Left lung (tissue), 10 donors: ENCODE data around the gene DDIT4. TPM values are rescaled to one million over a fixed set of nuclear protein-coding genes. Genes with fewer than 3 reads are reported as not detected.
"Not testable (repeated sequence)": the region's sequence is repeated elsewhere in the genome, so short reads cannot be mapped to it uniquely, and the experiment has no call there.

Source experiments
- ATAC-seq: fragments of 200-7000 bp; cut with Tn5 transposase; one replicate; pipeline ENCODE4 v1.9.1; 2020; ENCODE audit warnings: moderate library complexity
- DNase-seq, 4 donors: peaks; one replicate each; pipeline ENCODE4 v3.0.0-alpha.2; 2013 to 2020
- H3K27ac ChIP-seq, 2 donors: fragments of 200-600 bp; sonication (generic) in 1 of 2; one replicate each; pipeline versions ENCODE4 v1.5.0 to v1.8.0; 2020 to 2021
- H3K27me3 ChIP-seq, 2 donors: fragments of 200-600 bp; sonication (generic) in 1 of 2; one replicate each; pipeline versions ENCODE4 v1.5.0 to v1.8.0; 2020 to 2021
- H3K36me3 ChIP-seq, 2 donors: fragments of 200-600 bp; sonication (generic) in 1 of 2; one replicate each; pipeline versions ENCODE4 v1.5.0 to v1.8.0; 2020 to 2021
- H3K4me1 ChIP-seq, 2 donors: fragments of 200-600 bp; one replicate each; pipeline ENCODE4 v1.8.0; 2021
- H3K4me3 ChIP-seq, 2 donors: fragments of 200-600 bp; sonication (generic) in 1 of 2; one replicate each; pipeline versions ENCODE4 v1.5.0 to v1.8.0; 2020 to 2021; ENCODE audit warnings: mild to moderate bottlenecking in 1 of 2
- H3K9me3 ChIP-seq, 2 donors: fragments of 200-600 bp; sonication (generic) in 1 of 2; one replicate each; pipeline versions ENCODE4 v1.5.0 to v1.8.0; 2020 to 2021
- intact Hi-C, 2 donors: fragments of 100-400 bp; cut with DNase I; formaldehyde crosslinking; loops; one replicate each; pipeline versions ENCODE4 v1.11.2 to v1.14.2; 2022
- polyA plus RNA-seq, 6 donors: library from polyadenylated mRNA; unstranded; fragments of 120-200 nt; gene quantifications; one replicate each; pipeline ENCODE4 v1.2.1, GENCODE V29; 2013; ENCODE audit not compliant: insufficient read length in 6 of 6
- total RNA-seq, 2 donors: library from RNA; stranded (reverse); fragmentation: NEBNext Ultra II Directional; extraction: Animal tissue kit (Norgen Biotek cat#: 25700); gene quantifications; one replicate each; pipeline ENCODE4 v1.2.1, GENCODE V29; 2021
- TF ChIP-seq, protein P1 (sequence below), 2 donors: fragments of 200-600 bp; sonication (generic) in 1 of 2; IDR thresholded peaks; one replicate each; pipeline versions ENCODE4 v1.5.0 to v1.8.0; 2021; ENCODE audit warnings: antibody characterized with exemption in 2 of 2
- donor health status: DM: no; HTN: yes; CAD: no.
- donor health status: DM: no; HTN: no; CAD: no.

DDIT4 gene
- total and polyA plus RNA-seq, 8 donors: 40.7 to 98.7 (median 56.4) TPM

GRCh38 chr10:72297805-72298591 lies 24.3 kb downstream of the DDIT4 start:
- no peaks in the 10 kb centered on the region for H3K27me3 ChIP-seq
- intact Hi-C loops: no loop called here
- peak; percentile 97 for ATAC-seq
- peaks cover 7 to 43% of the 10 kb centered on the region in 2 donors for H3K4me1 ChIP-seq
- TF ChIP-seq, protein P1, sequence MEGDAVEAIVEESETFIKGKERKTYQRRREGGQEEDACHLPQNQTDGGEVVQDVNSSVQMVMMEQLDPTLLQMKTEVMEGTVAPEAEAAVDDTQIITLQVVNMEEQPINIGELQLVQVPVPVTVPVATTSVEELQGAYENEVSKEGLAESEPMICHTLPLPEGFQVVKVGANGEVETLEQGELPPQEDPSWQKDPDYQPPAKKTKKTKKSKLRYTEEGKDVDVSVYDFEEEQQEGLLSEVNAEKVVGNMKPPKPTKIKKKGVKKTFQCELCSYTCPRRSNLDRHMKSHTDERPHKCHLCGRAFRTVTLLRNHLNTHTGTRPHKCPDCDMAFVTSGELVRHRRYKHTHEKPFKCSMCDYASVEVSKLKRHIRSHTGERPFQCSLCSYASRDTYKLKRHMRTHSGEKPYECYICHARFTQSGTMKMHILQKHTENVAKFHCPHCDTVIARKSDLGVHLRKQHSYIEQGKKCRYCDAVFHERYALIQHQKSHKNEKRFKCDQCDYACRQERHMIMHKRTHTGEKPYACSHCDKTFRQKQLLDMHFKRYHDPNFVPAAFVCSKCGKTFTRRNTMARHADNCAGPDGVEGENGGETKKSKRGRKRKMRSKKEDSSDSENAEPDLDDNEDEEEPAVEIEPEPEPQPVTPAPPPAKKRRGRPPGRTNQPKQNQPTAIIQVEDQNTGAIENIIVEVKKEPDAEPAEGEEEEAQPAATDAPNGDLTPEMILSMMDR (IDR thresholded peaks at IDR 0.05): no peak
- DNase-seq: peak; percentile 89 to 99 (median 98)
- no peaks in the 10 kb centered on the region for H3K36me3 ChIP-seq
- H3K27ac ChIP-seq: peak overlapping the region; percentile 95 to 99
- peak overlapping the region; percentile 63 to 82 for H3K4me3 ChIP-seq
- no peaks in the 10 kb centered on the region for H3K9me3 ChIP-seq

DNA sequence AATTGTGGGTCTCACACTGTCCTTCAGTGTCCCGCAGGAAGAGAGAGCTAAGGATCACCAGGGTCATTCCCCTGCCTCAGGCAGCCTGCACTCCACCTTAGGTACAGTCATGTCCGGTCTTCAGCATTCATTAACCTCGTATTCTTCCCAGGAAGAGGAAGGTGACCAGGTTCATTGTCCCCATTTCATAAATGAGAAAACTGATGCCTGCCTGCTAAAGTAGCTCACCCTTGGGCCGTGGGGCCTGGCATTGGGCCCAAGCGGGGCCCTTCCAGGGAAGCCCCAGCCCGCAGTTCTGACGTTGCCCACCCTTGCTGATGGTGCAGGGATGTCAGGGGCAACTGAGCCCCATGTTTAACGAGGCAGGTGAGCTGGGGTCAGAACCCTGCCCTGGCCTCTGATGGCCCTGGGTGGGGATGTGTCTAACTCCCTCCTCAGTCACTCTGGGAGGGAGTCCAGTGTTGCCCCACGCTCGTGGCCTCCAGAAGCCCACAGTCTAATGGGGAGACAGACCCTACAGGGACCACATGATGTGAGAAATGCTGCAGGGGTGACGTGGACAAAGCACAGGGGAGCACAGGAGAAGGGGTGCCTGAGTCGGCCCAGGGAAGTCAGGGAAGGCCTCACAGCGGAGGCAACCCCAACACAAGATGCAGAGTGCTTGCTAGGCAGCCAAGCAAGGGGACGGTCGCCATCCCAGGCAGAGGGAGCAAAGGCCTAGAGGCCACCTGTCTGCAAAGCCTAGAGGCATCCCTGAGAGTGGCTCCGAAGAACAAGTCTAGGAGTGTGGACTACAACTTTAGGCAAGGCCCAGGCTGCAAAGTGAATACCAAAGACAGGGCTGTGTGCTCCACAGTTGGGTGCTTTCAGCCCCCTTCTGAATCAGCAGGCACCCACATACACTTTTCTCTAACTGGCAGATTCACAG lies 25.1 kb downstream of the DDIT4 start:
- no peak for DNase-seq
- peaks cover 7 to 42% of the 10 kb centered on the region in 2 donors for H3K4me1 ChIP-seq
- no peak overlapping the region for H3K4me3 ChIP-seq
- H3K9me3 ChIP-seq: no peaks in the 10 kb centered on the region
- TF ChIP-seq, protein P1 (IDR thresholded peaks at IDR 0.05): no peak
- H3K36me3 ChIP-seq: no peaks in the 10 kb centered on the region
- no peak for ATAC-seq
- intact Hi-C loops: no loop called here
- H3K27me3 ChIP-seq: no peaks in the 10 kb centered on the region
- H3K27ac ChIP-seq: peak overlapping the region; percentile 95 to 99

DNA sequence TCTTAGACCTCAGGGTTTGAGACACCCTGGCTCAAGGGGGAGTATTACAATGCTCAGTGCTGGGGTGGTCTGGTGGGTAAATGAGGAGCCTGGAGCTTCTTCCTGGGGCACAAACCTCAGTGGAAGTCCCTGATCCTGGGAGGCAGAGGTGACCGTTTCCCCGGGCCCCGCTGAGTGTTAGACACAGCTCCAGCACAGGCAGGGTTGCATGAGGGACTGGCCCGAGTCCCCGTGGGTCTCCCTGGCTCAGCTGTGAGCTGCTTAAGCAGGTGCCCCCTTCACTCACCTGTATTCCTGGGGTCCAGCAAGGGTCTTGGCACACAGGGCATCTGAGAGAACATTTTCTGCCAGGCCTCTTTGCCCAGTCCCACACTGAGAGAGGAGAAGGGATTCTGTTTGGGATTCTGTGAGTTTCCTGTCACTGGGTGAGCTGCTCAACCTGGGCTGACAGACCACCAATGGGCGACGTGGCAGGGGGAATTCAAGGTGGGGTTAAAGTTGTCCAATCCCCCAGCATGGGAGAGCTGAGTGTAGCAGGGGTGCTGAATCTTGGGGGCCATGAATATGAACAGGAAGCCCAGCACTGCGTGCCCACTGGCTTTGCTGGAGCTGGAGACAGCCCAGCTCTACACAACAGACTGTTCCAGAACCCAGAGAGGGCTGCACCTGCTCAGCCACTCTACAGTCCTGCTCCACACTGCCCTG lies 29.9 kb downstream of the DDIT4 start:
- TF ChIP-seq, protein P1 (IDR thresholded peaks at IDR 0.05): no peak
- Histone ChIP-seq H3K4me1 (peaks cover 6 to 35% of the 10 kb centered on the region in 2 donors), H3K27me3 (no peaks in the 10 kb centered on the region), H3K36me3 (no peaks in the 10 kb centered on the region), H3K9me3 (no peaks in the 10 kb centered on the region), H3K4me3 (no peak overlapping the region), H3K27ac (peak overlapping the region in 1 of 2 donors; percentile 23)
- intact Hi-C loops: no loop called here
- DNase-seq (peak in 1 of 4 donors; percentile 71), ATAC-seq (no peak)

DNA sequence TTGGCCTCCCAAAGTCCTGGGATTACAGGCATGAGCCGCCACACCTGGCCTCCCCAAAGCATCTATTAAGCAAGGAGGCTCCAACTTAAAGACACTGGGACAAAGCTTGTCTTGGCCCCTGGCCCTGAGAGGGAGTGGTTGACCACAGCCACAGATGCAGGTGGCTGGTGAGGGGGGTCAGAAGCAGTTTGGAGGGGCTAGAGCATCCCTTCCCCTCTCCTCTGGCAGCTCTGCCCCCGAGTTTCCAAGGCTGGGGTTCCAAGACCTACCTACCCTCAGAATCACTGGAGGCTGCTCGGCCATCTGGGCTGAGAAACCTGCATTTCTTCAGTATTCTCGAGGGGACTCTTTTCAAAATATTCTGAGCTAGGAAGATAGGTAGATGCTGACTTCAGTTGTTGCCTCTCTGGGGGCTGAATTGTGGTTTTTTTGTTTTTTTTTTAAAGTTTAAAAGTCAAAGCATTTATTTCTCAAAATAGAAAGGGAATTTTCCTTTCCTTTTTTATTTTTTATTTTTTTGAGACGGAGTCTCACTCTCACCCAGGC lies 32.6 kb downstream of the DDIT4 start:
- Histone ChIP-seq H3K27ac (peak overlapping the region; percentile 34 to 55), H3K4me1 (peaks cover 22 to 52% of the 10 kb centered on the region in 2 donors), H3K4me3 (no peak overlapping the region), H3K27me3 (no peaks in the 10 kb centered on the region), H3K9me3 (no peaks in the 10 kb centered on the region), H3K36me3 (no peaks in the 10 kb centered on the region)
- ATAC-seq (no peak), DNase-seq (no peak)
- intact Hi-C loops: no loop called here
- TF ChIP-seq, protein P1 (IDR thresholded peaks at IDR 0.05): no peak

DNA sequence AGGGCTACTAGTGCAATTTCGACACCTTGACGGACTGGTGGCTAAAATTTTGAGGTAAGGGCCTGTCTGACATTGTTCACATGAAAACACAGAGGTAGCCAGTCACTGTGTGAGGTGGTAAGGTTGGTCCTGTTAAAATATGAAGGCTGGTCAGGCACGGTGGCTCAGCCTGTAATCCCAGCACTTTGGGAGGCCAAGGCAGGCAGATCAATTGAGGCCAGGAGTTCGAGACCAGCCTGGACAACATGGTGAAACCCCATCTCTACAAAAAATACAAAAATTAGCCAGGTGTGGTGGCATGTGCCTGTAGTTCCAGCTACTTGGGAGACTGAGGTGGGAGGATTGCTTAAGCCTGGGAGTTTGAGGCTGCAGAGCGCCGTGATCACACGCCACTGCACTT lies 34.0 kb downstream of the DDIT4 start:
- Histone ChIP-seq H3K27ac (peak overlapping the region; percentile 19 to 77), H3K4me1 (peaks cover 22 to 52% of the 10 kb centered on the region in 2 donors)
- H3K36me3 ChIP-seq, H3K9me3 ChIP-seq, DNase-seq, H3K4me3 ChIP-seq, ATAC-seq, H3K27me3 ChIP-seq, intact Hi-C loops: not testable (repeated sequence)
